Measurements from ENCODE around the gene COL4A2.

- no peak for TF ChIP-seq POLR2AphosphoS5 (IDR thresholded peaks at IDR 0.05; ENCODE audit: borderline replicate concordance, low read depth, low read length)
- no peak for TF ChIP-seq EZH2 (IDR thresholded peaks at IDR 0.05)
- no peak for TF ChIP-seq FOXP2 (optimal IDR thresholded peaks at IDR 0.05; ENCODE audit: control extremely low read depth, extremely low read length, insufficient read depth)
These were observed 214.9 kb downstream of the COL4A2 start for GRCh38 chr13:110521946-110522345.
